Measurements from ENCODE around the gene GGCX.
A peak's percentile ranks its signal among the peaks of the same experiment; 100 is the strongest.

GGCX gene

DNA sequence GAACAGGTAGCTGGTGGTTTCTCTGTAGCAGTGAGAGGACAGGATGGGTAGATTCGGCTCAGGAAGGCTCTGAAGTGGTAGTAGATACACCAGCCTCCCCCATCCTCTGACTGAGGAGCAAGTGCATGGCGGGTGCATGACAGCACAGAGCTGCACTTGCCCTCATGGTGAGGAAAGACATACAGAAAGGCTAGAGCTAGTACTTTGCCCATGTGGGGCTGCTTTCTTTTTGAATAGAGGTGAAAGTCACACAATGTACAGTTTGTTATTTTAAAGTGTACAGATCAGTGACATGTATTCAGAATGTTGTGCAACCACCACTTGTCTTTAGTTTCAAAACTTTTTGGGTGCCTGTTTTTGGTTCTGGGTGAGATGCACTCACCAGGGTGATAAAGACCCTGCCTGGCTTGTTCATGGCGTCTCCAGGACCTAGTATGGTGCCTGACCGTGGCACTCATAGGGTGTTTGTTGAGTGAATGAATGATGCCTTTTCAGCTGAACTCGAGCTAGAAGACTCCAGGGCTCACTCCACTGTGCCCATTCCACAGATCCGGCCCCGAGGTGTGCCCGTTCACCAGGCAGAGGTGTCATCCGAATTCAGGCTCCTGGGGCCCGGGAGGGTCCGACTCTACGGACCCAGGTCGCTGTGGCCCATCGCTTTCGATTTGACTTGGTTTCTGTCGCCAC, 22.5 kb upstream of the GGCX start:
- no peaks in the 10 kb centered on the region for H3K79me2 ChIP-seq (ENCODE audit: insufficient read depth, low read length)
- H3F3A ChIP-seq (ENCODE audit: insufficient read depth, low read length) = no peaks in the 10 kb centered on the region
- peak overlapping the region; percentile 46; the same call in 1 of the 2 replicates for H3K4me2 ChIP-seq (ENCODE audit: low read length)
- TF ChIP-seq EZH2 (IDR thresholded peaks at IDR 0.05; ENCODE audit: borderline replicate concordance, low read length) = no peak
- no peak for TF ChIP-seq CTCF (IDR thresholded peaks at IDR 0.05; ENCODE audit: low read length)
- no peaks in the 10 kb centered on the region for H3K27me3 ChIP-seq (ENCODE audit: insufficient read depth, low read length)
- peaks cover 53% of the 10 kb centered on the region for H3K36me3 ChIP-seq (ENCODE audit: insufficient read depth, low read length)
- peak overlapping the region; percentile 7 for H3K4me3 ChIP-seq (ENCODE audit: low read depth, low read length, poor library complexity, severe bottlenecking)
- no peak overlapping the region for H2AFZ ChIP-seq (ENCODE audit: low read length)
- H4K20me1 ChIP-seq (ENCODE audit: insufficient read depth, low read length) = no peaks in the 10 kb centered on the region
- no peaks in the 10 kb centered on the region for H3K9me3 ChIP-seq (ENCODE audit: low read length)
- H3K27ac ChIP-seq (ENCODE audit: low read depth, low read length, poor library complexity, severe bottlenecking) = no peak overlapping the region
- H3K9me2 ChIP-seq (ENCODE audit: low read depth, low read length) = no peaks in the 10 kb centered on the region
- no peak overlapping the region; the same call in 1 of the 2 replicates for H3K9ac ChIP-seq (ENCODE audit: low read length)
- peaks cover 16% of the 10 kb centered on the region for H3K4me1 ChIP-seq (ENCODE audit: insufficient read depth, low read length, severe bottlenecking)

- H3K4me2 ChIP-seq (ENCODE audit: low read length) = no peak overlapping the region
- no peaks in the 10 kb centered on the region for H3K9me2 ChIP-seq (ENCODE audit: low read depth, low read length)
- no peak overlapping the region for H3K27ac ChIP-seq (ENCODE audit: low read depth, low read length, poor library complexity, severe bottlenecking)
- peaks cover 53% of the 10 kb centered on the region for H3K36me3 ChIP-seq (ENCODE audit: insufficient read depth, low read length)
- H3K4me1 ChIP-seq (ENCODE audit: insufficient read depth, low read length, severe bottlenecking) = peaks cover 29% of the 10 kb centered on the region
- H3K4me3 ChIP-seq (ENCODE audit: low read depth, low read length, poor library complexity, severe bottlenecking) = no peak overlapping the region
- no peaks in the 10 kb centered on the region for H3K27me3 ChIP-seq (ENCODE audit: insufficient read depth, low read length)
- TF ChIP-seq CTCF (IDR thresholded peaks at IDR 0.05; ENCODE audit: low read length) = no peak
- H3F3A ChIP-seq (ENCODE audit: insufficient read depth, low read length) = no peaks in the 10 kb centered on the region
- H3K79me2 ChIP-seq (ENCODE audit: insufficient read depth, low read length) = no peaks in the 10 kb centered on the region
- H2AFZ ChIP-seq (ENCODE audit: low read length) = no peak overlapping the region
- no peaks in the 10 kb centered on the region for H4K20me1 ChIP-seq (ENCODE audit: insufficient read depth, low read length)
- H3K9ac ChIP-seq (ENCODE audit: low read length) = no peak overlapping the region
- H3K9me3 ChIP-seq (ENCODE audit: low read length) = no peaks in the 10 kb centered on the region
Observed at GRCh38 chr2:85582492-85582891, 21.2 kb upstream of the GGCX start.

DNA sequence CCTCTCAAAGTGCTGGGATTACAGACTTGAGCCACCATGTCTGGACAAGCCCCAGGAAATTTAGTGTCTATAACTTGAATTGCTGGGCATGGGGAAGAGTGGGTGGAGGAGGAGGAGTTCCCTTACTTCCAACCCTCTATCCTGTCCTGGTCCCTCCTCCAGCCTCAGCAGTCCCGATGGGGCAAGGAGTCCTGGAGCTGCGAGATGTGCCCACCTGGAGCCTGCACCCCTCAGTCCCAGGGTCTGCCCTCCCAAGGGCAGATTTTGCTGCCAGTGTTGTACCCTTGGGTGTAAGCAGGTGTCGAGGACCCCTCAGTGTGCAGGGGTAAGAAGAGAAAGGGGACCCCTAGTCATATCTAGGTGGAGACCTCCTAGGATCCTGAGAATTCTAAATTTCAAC, 18.9 kb upstream of the GGCX start:
- Histone ChIP-seq H3K4me1 (ENCODE audit: insufficient read depth, low read length, severe bottlenecking) (peaks cover 34% of the 10 kb centered on the region), H4K20me1 (ENCODE audit: insufficient read depth, low read length) (no peaks in the 10 kb centered on the region), H3K79me2 (ENCODE audit: insufficient read depth, low read length) (no peaks in the 10 kb centered on the region), H3K9ac (ENCODE audit: low read length) (no peak overlapping the region), H3K27me3 (ENCODE audit: insufficient read depth, low read length) (no peaks in the 10 kb centered on the region), H3K9me3 (ENCODE audit: low read length) (no peaks in the 10 kb centered on the region), H3K36me3 (ENCODE audit: insufficient read depth, low read length) (peaks cover 53% of the 10 kb centered on the region), H3F3A (ENCODE audit: insufficient read depth, low read length) (no peaks in the 10 kb centered on the region), H2AFZ (ENCODE audit: low read length) (no peak overlapping the region), H3K9me2 (ENCODE audit: low read depth, low read length) (no peaks in the 10 kb centered on the region), H3K27ac (ENCODE audit: low read depth, low read length, poor library complexity, severe bottlenecking) (no peak overlapping the region), H3K4me3 (ENCODE audit: low read depth, low read length, poor library complexity, severe bottlenecking) (no peak overlapping the region), H3K4me2 (ENCODE audit: low read length) (no peak overlapping the region)
- no peak for TF ChIP-seq EZH2 (IDR thresholded peaks at IDR 0.05; ENCODE audit: borderline replicate concordance, low read length)
